Activated CD8-positive, alpha-beta T cell treated with anti-CD3 and anti-CD28 coated beads, Interleukin-2, amount 10 ng/mL, durations not matched to agents 7 days and 5 days (primary cell): ENCODE data around the gene TBCK. TPM values are rescaled to one million over a fixed set of nuclear protein-coding genes. Genes with fewer than 3 reads are reported as not detected.
"Not testable (repeated sequence)": the region's sequence is repeated elsewhere in the genome, so short reads cannot be mapped to it uniquely, and the experiment has no call there.

Experiments used
- ATAC-seq: fragments of 150-1000 bp; cut with Tn5 transposase; one replicate; pipeline ENCODE4 v1.10.0; 2021; ENCODE audit warnings: moderate library complexity
- CTCF ChIA-PET: fragments of 350-600 bp; sonication (Branson Sonifier 250); formaldehyde crosslinking; loops from one replicate; lab custom pipeline; 2021; ENCODE audit warnings: antibody characterized with exemption; lab: Charles Lee
- POLR2A ChIA-PET: fragments of 350-600 bp; sonication (Branson Sonifier 250); formaldehyde crosslinking; loops from one replicate; lab custom pipeline; 2021; ENCODE audit warnings: antibody characterized with exemption; lab: Charles Lee
- DNase-seq: peaks from one replicate; pipeline ENCODE4 v3.0.0-alpha.2; 2020
- H3K27ac Mint-ChIP-seq: one replicate; pipeline ENCODE4 v1.8.0; 2021; ENCODE audit warnings: mild to moderate bottlenecking, mixed read lengths
- H3K27me3 Mint-ChIP-seq: one replicate; pipeline ENCODE4 v1.8.0; 2021; ENCODE audit warnings: low read depth, mixed read lengths
- H3K36me3 Mint-ChIP-seq: one replicate; pipeline ENCODE4 v1.8.0; 2021; ENCODE audit warnings: low read depth, mixed read lengths
- H3K4me1 Mint-ChIP-seq: one replicate; pipeline ENCODE4 v1.8.0; 2021; ENCODE audit warnings: low read depth, mixed read lengths
- H3K4me3 Mint-ChIP-seq: one replicate; pipeline ENCODE4 v1.8.0; 2021; ENCODE audit warnings: mild to moderate bottlenecking, mixed read lengths
- H3K9me3 Mint-ChIP-seq: one replicate; pipeline ENCODE4 v1.8.0; 2022; ENCODE audit warnings: mixed read lengths; ENCODE audit not compliant: insufficient read depth
- total RNA-seq, 2 experiments: library from RNA; stranded (reverse); gene quantifications; one replicate each; pipeline ENCODE4 v1.2.3, GENCODE V29; 2021

Gene TBCK
- total RNA-seq, 2 experiments from 2014 or later: 33.7 to 36.8 TPM

GRCh38 chr4:106255195-106255594 lies 60.8 kb downstream of the TBCK start:
- ChIA-PET CTCF (interaction anchor here (1.2 kb wide), 1 partner anchor 9 kb away, joined by 3 read pairs; no protein-coding TSS in a partner anchor), POLR2A (no interaction called here)
- DNase-seq (no peak), ATAC-seq (no peak)
- no peaks in the 10 kb centered on the region for H3K27me3 Mint-ChIP-seq
- H3K4me1 Mint-ChIP-seq: no peaks in the 10 kb centered on the region
- H3K4me3 Mint-ChIP-seq: no peak overlapping the region
- H3K9me3 Mint-ChIP-seq: no peaks in the 10 kb centered on the region
- H3K27ac Mint-ChIP-seq: no peak overlapping the region
- H3K36me3 Mint-ChIP-seq: peaks cover 2% of the 10 kb centered on the region

GRCh38 chr4:106253364-106254129 lies 62.5 kb downstream of the TBCK start:
- Mint-ChIP-seq H3K27ac (no peak overlapping the region), H3K27me3 (no peaks in the 10 kb centered on the region), H3K9me3 (no peaks in the 10 kb centered on the region), H3K36me3 (peaks cover 3% of the 10 kb centered on the region), H3K4me3 (no peak overlapping the region), H3K4me1 (no peaks in the 10 kb centered on the region)
- no peak for DNase-seq
- no peak for ATAC-seq
- POLR2A ChIA-PET: no interaction called here
- CTCF ChIA-PET: no interaction called here

- no peak overlapping the region for H3K27ac Mint-ChIP-seq
- no peaks in the 10 kb centered on the region for H3K9me3 Mint-ChIP-seq
- ATAC-seq: no peak
- DNase-seq: no peak
- peaks cover 13% of the 10 kb centered on the region for H3K36me3 Mint-ChIP-seq
- no peak overlapping the region for H3K4me3 Mint-ChIP-seq
- ChIA-PET CTCF (interaction anchor here (1.0 kb wide), 1 partner anchor 9 kb away, joined by 5 read pairs; no protein-coding TSS in a partner anchor), POLR2A (no interaction called here)
- H3K4me1 Mint-ChIP-seq: no peaks in the 10 kb centered on the region
- H3K27me3 Mint-ChIP-seq: no peaks in the 10 kb centered on the region
Measured at GRCh38 chr4:106247600-106247999, 68.4 kb downstream of the TBCK start.

DNA sequence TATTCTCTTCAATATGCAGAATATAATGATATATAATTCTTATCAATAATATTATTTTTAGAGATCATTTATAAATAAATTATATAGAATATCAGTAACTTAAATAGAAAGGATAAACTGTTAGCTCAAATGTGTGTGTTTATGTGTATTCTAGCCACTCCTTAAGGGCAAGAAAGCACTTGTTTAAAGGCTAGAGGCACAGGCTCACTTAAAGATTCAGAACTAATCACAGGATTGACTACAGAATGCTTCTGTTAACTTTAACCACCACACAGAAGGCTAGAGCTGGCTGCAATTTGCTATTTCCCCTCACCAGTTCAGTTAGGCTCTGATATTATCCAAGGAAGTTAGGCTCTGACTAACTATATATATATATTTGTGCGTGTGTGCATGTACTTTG lies 69.6 kb downstream of the TBCK start:
- H3K9me3 Mint-ChIP-seq: no peaks in the 10 kb centered on the region
- DNase-seq (no peak), ATAC-seq (no peak)
- ChIA-PET POLR2A (interaction anchor here (0.9 kb wide), 1 partner anchor 69 kb away, joined by 3 read pairs; the partner anchor contains the start of gene TBCK), CTCF (interaction anchor here (0.6 kb wide), 1 partner anchor 11 kb away, joined by 3 read pairs; no protein-coding TSS in a partner anchor)
- no peak overlapping the region for H3K4me3 Mint-ChIP-seq
- peaks cover 13% of the 10 kb centered on the region for H3K36me3 Mint-ChIP-seq
- no peaks in the 10 kb centered on the region for H3K4me1 Mint-ChIP-seq
- no peaks in the 10 kb centered on the region for H3K27me3 Mint-ChIP-seq
- no peak overlapping the region for H3K27ac Mint-ChIP-seq

DNA sequence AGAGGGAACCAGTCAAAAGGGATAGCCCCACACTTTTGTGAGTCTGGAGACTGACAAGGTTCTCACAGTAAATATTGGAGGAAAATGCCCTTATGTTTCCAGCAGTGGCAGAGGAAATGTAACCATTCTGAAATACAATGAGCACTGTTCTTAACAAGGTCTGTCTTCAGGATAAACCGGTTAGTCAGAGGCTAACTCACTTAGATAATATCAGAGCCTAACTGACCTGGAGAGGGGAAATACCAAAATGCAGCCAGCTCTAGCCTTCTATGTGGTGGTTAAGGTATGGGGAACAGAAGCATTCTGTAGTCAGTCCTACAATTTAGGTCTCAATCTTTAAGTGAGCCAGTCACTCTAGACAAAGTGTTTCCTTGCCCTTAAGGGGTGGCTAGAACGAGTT lies 70.8 kb downstream of the TBCK start:
- Mint-ChIP-seq H3K27ac (no peak overlapping the region), H3K27me3 (no peaks in the 10 kb centered on the region), H3K4me3 (no peak overlapping the region), H3K9me3 (no peaks in the 10 kb centered on the region), H3K36me3 (peaks cover 11% of the 10 kb centered on the region), H3K4me1 (no peaks in the 10 kb centered on the region)
- ChIA-PET CTCF (no interaction called here), POLR2A (no interaction called here)
- ATAC-seq (no peak), DNase-seq (no peak)

GRCh38 chr4:106240699-106241098 lies 75.3 kb downstream of the TBCK start:
- Mint-ChIP-seq H3K36me3 (peaks cover 7% of the 10 kb centered on the region), H3K9me3 (no peaks in the 10 kb centered on the region), H3K4me3 (no peak overlapping the region), H3K27ac (no peak overlapping the region), H3K4me1 (peaks cover 3% of the 10 kb centered on the region), H3K27me3 (no peaks in the 10 kb centered on the region)
- POLR2A ChIA-PET: no interaction called here
- ATAC-seq (no peak), DNase-seq (no peak)
- CTCF ChIA-PET: no interaction called here

DNA sequence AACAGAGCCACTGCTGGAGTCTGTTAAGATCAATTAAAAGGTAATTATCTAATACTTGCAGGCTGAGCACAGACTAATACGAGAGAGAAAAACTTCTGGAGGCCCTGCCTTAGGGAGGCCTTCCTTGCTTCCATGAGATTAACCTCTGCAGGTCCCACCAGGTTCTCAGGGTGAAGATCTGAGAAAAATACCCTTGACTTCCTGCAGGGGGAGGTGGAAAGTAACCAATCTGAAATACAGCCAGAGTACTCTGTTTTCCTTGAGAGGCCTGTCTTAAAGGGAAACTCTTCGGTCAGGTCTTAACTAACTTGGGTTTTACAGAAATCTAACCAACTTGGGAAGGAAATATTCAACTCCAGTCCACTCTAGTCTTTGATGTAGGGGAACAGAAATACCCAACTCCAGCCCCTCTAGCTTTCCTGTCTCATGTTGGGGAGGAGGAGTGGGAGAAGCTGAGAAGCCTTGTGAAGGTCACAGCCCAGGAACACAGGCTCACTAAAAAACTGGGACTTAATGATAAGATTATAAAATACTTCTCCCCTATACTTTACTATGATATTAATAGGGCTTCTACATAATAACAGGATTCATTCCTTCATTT lies 77.1 kb downstream of the TBCK start:
- Mint-ChIP-seq H3K4me1 (peaks cover 3% of the 10 kb centered on the region), H3K4me3 (no peak overlapping the region), H3K27ac (no peak overlapping the region), H3K9me3 (no peaks in the 10 kb centered on the region), H3K36me3 (peaks cover 14% of the 10 kb centered on the region), H3K27me3 (no peaks in the 10 kb centered on the region)
- peak; percentile 27 for DNase-seq
- ChIA-PET CTCF (interaction anchor here (0.8 to 2.4 kb wide), 9 partner anchors 9 to 89 kb away, joined by 3 to 7 read pairs (median 4); no protein-coding TSS in a partner anchor), POLR2A (no interaction called here)
- ATAC-seq: peak; percentile 72

DNA sequence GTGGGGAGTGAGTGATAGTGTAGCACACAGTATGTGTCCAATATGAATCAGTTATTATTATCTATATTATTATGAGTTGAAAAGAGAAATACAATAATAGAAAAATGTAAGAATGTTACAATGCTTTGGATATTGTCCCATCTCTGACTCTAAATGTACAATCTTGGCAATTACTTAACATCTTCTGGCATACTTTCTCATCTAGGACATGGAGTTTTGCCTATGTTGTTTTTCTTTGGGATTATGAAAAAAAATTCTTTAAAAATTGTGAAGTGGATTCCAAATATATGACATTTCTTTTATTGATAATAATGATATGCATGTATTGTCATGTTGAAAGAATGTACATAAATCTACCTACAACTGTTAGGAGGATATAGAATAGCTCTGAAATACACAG lies 84.1 kb downstream of the TBCK start:
- no peak overlapping the region for H3K27ac Mint-ChIP-seq
- no peak for DNase-seq
- H3K4me3 Mint-ChIP-seq: no peak overlapping the region
- CTCF ChIA-PET: no interaction called here
- POLR2A ChIA-PET: no interaction called here
- no peaks in the 10 kb centered on the region for H3K9me3 Mint-ChIP-seq
- H3K27me3 Mint-ChIP-seq: no peaks in the 10 kb centered on the region
- H3K4me1 Mint-ChIP-seq: no peaks in the 10 kb centered on the region
- no peak for ATAC-seq
- H3K36me3 Mint-ChIP-seq: peaks cover 37% of the 10 kb centered on the region

DNA sequence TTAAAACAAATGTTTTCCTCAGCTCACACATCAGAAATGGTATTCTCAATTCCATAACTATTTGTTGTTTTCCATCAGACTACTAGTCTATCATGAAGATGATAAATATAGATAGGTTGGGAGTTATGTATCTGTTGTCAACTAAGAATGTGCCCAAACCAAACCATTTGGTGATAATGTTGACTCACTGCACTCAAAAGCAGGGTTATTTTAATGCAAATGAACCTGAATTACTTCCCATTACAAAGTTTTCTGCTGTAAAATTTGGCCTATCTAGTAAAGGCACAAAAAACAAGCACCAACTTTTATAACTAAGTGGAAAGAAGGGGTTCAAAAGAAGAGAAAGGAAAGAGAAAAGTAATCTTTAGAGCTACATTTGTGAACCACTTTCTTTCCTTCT lies 93.5 kb downstream of the TBCK start:
- Mint-ChIP-seq H3K4me1 (no peaks in the 10 kb centered on the region), H3K36me3 (peaks cover 12% of the 10 kb centered on the region), H3K27ac (no peak overlapping the region), H3K27me3 (no peaks in the 10 kb centered on the region), H3K4me3 (no peak overlapping the region), H3K9me3 (no peaks in the 10 kb centered on the region)
- ATAC-seq (no peak), DNase-seq (no peak)
- ChIA-PET CTCF (no interaction called here), POLR2A (no interaction called here)

DNA sequence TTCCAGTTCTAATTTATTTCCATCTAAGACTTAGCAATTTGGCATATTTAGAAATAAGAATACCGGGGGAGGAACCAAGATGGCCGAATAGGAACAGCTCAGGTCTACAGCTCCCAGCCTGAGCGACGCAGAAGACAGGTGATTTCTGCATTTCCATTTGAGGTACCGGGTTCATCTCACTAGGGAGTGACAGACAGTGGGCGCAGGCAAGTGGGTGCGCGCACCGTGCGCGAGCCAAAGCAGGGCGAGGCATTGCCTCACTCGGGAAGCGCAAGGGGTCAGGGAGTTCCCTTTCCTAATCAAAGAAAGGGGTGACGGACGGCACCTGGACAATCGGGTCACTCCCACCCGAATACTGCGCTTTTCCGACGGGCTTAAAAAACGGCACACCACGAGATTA lies 102.7 kb downstream of the TBCK start:
- H3K4me3 Mint-ChIP-seq, H3K27ac Mint-ChIP-seq, POLR2A ChIA-PET, H3K27me3 Mint-ChIP-seq, H3K4me1 Mint-ChIP-seq, CTCF ChIA-PET, DNase-seq, ATAC-seq, H3K9me3 Mint-ChIP-seq, H3K36me3 Mint-ChIP-seq: not testable (repeated sequence)

GRCh38 chr4:106210021-106210420 lies 106.0 kb downstream of the TBCK start:
- no peak overlapping the region for H3K27ac Mint-ChIP-seq
- ChIA-PET CTCF (no interaction called here), POLR2A (no interaction called here)
- no peak for ATAC-seq
- no peak for DNase-seq
- no peaks in the 10 kb centered on the region for H3K27me3 Mint-ChIP-seq
- no peaks in the 10 kb centered on the region for H3K9me3 Mint-ChIP-seq
- no peak overlapping the region for H3K4me3 Mint-ChIP-seq
- peaks cover 5% of the 10 kb centered on the region for H3K36me3 Mint-ChIP-seq
- H3K4me1 Mint-ChIP-seq: no peaks in the 10 kb centered on the region
